MM.1S (cell line): Measurements from ENCODE around the gene TMEM270.
"Not testable (repeated sequence)": the region's sequence is repeated elsewhere in the genome, so short reads cannot be mapped to it uniquely, and the experiment has no call there.

Source experiments
- DNase-seq: peaks from one replicate; pipeline ENCODE4 v3.0.0-alpha.2; 2015
- H2AFZ ChIP-seq: fragments of 300-600 bp; sonication (generic); 2 replicates; pipeline ENCODE4 v1.6.0; 2016; ENCODE audit warnings: antibody characterized with exemption, low read length
- H3F3A ChIP-seq: fragments of 300-600 bp; sonication (generic); 2 replicates; pipeline ENCODE4 v1.6.1; 2016; ENCODE audit warnings: mild to moderate bottlenecking, antibody characterized with exemption, low read length, moderate library complexity, mixed read lengths; ENCODE audit not compliant: insufficient read depth
- H3K27ac ChIP-seq: fragments of 300-600 bp; sonication (generic); 2 replicates; pipeline ENCODE4 v1.5.1; 2016; ENCODE audit warnings: mild to moderate bottlenecking, low read length
- H3K27me3 ChIP-seq: fragments of 300-600 bp; sonication (generic); replicated peaks from 2 replicates; pipeline ENCODE4 v1.6.0; 2016; ENCODE audit warnings: low read length; ENCODE audit not compliant: insufficient read depth
- H3K36me3 ChIP-seq: fragments of 300-600 bp; sonication (generic); replicated peaks from 2 replicates; pipeline ENCODE4 v1.6.1; 2016; ENCODE audit warnings: mild to moderate bottlenecking, low read length, mixed read lengths; ENCODE audit not compliant: insufficient read depth
- H3K4me1 ChIP-seq: fragments of 300-600 bp; sonication (generic); 2 replicates; pipeline ENCODE4 v1.6.1; 2016; ENCODE audit warnings: low read length, mixed read lengths
- H3K4me2 ChIP-seq: fragments of 300-600 bp; sonication (generic); 2 replicates; pipeline ENCODE4 v1.6.0; 2016; ENCODE audit warnings: low read depth, low read length
- H3K4me3 ChIP-seq: fragments of 300-600 bp; sonication (generic); 2 replicates; pipeline ENCODE4 v1.5.1; 2016; ENCODE audit warnings: low read length, mixed read lengths
- H3K79me2 ChIP-seq: fragments of 300-600 bp; sonication (generic); 2 replicates; pipeline ENCODE4 v1.6.1; 2016; ENCODE audit warnings: mixed run types, low read length, mixed read lengths
- H3K9ac ChIP-seq: fragments of 300-600 bp; sonication (generic); 2 replicates; pipeline ENCODE4 v1.6.1; 2016; ENCODE audit warnings: low read length, mixed read lengths
- H3K9me2 ChIP-seq: fragments of 300-600 bp; sonication (generic); replicated peaks from 2 replicates; pipeline ENCODE4 v1.6.1; 2016; ENCODE audit warnings: mild to moderate bottlenecking, low read length, mixed read lengths; ENCODE audit not compliant: insufficient read depth
- H3K9me3 ChIP-seq: fragments of 300-600 bp; sonication (generic); replicated peaks from 2 replicates; pipeline ENCODE4 v1.6.1; 2016; ENCODE audit warnings: mild to moderate bottlenecking, low read length, mixed read lengths; ENCODE audit not compliant: insufficient read depth
- H4K20me1 ChIP-seq: fragments of 300-600 bp; sonication (generic); 2 replicates; pipeline ENCODE4 v1.6.1; 2016; ENCODE audit warnings: mild to moderate bottlenecking, low read length, moderate library complexity, mixed read lengths; ENCODE audit not compliant: insufficient read depth
- CTCF ChIP-seq: fragments of 300-600 bp; sonication (generic); IDR thresholded peaks from 2 replicates; pipeline ENCODE4 v1.5.1; 2016; ENCODE audit warnings: antibody characterized with exemption, low read length, mixed read lengths
- EZH2 ChIP-seq: fragments of 300-600 bp; sonication (generic); optimal IDR thresholded peaks from 2 replicates; pipeline ENCODE3; 2017; ENCODE audit warnings: low read depth, mild to moderate bottlenecking, antibody characterized with exemption, low read length, mixed read lengths
- EZH2phosphoT487 ChIP-seq: fragments of 300-600 bp; sonication (generic); IDR thresholded peaks from 2 replicates; pipeline ENCODE4 v1.6.1; 2018; ENCODE audit warnings: antibody characterized with exemption, low read length

The TMEM270 gene

GRCh38 chr7:73815436-73815835, 45.5 kb upstream of the TMEM270 start:
- no peaks in the 10 kb centered on the region for H4K20me1 ChIP-seq
- DNase-seq: no peak
- no peaks in the 10 kb centered on the region for H3K36me3 ChIP-seq
- no peaks in the 10 kb centered on the region for H3F3A ChIP-seq
- no peaks in the 10 kb centered on the region for H3K4me1 ChIP-seq
- H3K9me3 ChIP-seq: no peaks in the 10 kb centered on the region
- TF ChIP-seq EZH2: no peak
- no peak for TF ChIP-seq CTCF
- TF ChIP-seq EZH2phosphoT487: no peak
- H3K9me2 ChIP-seq: no peaks in the 10 kb centered on the region
- peaks cover 3% of the 10 kb centered on the region; the same call in 1 of the 2 replicates for H3K27me3 ChIP-seq
- no peaks in the 10 kb centered on the region for H3K79me2 ChIP-seq
- no peak overlapping the region for H3K27ac ChIP-seq
- no peak overlapping the region for H3K9ac ChIP-seq
- no peak overlapping the region for H3K4me3 ChIP-seq
- H2AFZ ChIP-seq: no peak overlapping the region
- no peak overlapping the region for H3K4me2 ChIP-seq

- Histone ChIP-seq H3K4me1 (no peaks in the 10 kb centered on the region), H3K27ac (no peak overlapping the region), H3F3A (no peaks in the 10 kb centered on the region), H4K20me1 (no peaks in the 10 kb centered on the region), H3K4me2 (no peak overlapping the region), H3K27me3 (peaks cover 3% of the 10 kb centered on the region; the same call in 1 of the 2 replicates), H3K9ac (no peak overlapping the region), H3K4me3 (no peak overlapping the region), H3K9me3 (no peaks in the 10 kb centered on the region), H3K79me2 (no peaks in the 10 kb centered on the region), H2AFZ (no peak overlapping the region), H3K9me2 (no peaks in the 10 kb centered on the region), H3K36me3 (no peaks in the 10 kb centered on the region)
- TF ChIP-seq EZH2: no peak
- no peak for TF ChIP-seq EZH2phosphoT487
- no peak for TF ChIP-seq CTCF
- DNase-seq: no peak
Observed at GRCh38 chr7:73817121-73817520, 43.8 kb upstream of the TMEM270 start.

GRCh38 chr7:73820013-73820412, 40.9 kb upstream of the TMEM270 start:
- DNase-seq: no peak
- Histone ChIP-seq H3K4me2 (no peak overlapping the region), H3K4me1 (no peaks in the 10 kb centered on the region), H3K36me3 (no peaks in the 10 kb centered on the region), H2AFZ (no peak overlapping the region), H4K20me1 (no peaks in the 10 kb centered on the region), H3K9me2 (no peaks in the 10 kb centered on the region), H3K9ac (no peak overlapping the region), H3K27ac (no peak overlapping the region), H3F3A (no peaks in the 10 kb centered on the region), H3K4me3 (no peak overlapping the region), H3K9me3 (no peaks in the 10 kb centered on the region), H3K79me2 (no peaks in the 10 kb centered on the region), H3K27me3 (no peaks in the 10 kb centered on the region)
- no peak for TF ChIP-seq CTCF
- TF ChIP-seq EZH2: no peak
- no peak for TF ChIP-seq EZH2phosphoT487

GRCh38 chr7:73821597-73822285, 39.2 kb upstream of the TMEM270 start:
- not testable (repeated sequence) for H3K36me3 ChIP-seq, H3K4me3 ChIP-seq, H3K27ac ChIP-seq, DNase-seq, H2AFZ ChIP-seq, H3K27me3 ChIP-seq, H3K9ac ChIP-seq, H3K9me3 ChIP-seq, H3K9me2 ChIP-seq, H4K20me1 ChIP-seq, H3K4me2 ChIP-seq, H3K4me1 ChIP-seq, H3F3A ChIP-seq, H3K79me2 ChIP-seq
